Measurements from ENCODE around the gene CWC15.

GRCh38 chr11:94928117-94928990 lies 45.0 kb downstream of the CWC15 start:
- TF ChIP-seq CTCF (IDR thresholded peaks at IDR 0.05; ENCODE audit: low read depth, low read length, missing input control) (no peak), GABPA (IDR thresholded peaks at IDR 0.05 in 1 of 2, conservative IDR thresholded peaks at IDR 0.05 in 1 of 2) (no peak), TAF1 (conservative IDR thresholded peaks at IDR 0.05) (no peak)

Data from liver (tissue), 3 donors.